GM12891 (cell line): ENCODE data around the gene ECM2.

Experiments used
- POLR2A ChIP-seq: IDR thresholded peaks from 2 replicates; pipeline ENCODE4 v1.6.1; 2011; ENCODE audit warnings: low read depth, low read length, control low read depth
- POLR2AphosphoS5 ChIP-seq: IDR thresholded peaks from 2 replicates; pipeline ENCODE4 v1.6.1; 2011; ENCODE audit warnings: low read depth, low read length, control low read depth
- TAF1 ChIP-seq: IDR thresholded peaks from 2 replicates; pipeline ENCODE4 v1.6.1; 2011; ENCODE audit warnings: low read depth, low read length, control low read depth

- TF ChIP-seq POLR2A (no peak), TAF1 (no peak), POLR2AphosphoS5 (no peak)
Observed at GRCh38 chr9:92486371-92486770, 49.4 kb downstream of the ECM2 start.
